ENCODE measurements around the gene IQCH. TPM values are rescaled to one million over a fixed set of nuclear protein-coding genes. Genes with fewer than 3 reads are reported as not detected.

IQCH gene
- total RNA-seq, 3 donors from 2014 or later (not counting 1 experiment from before 2014, with no cell fraction given) = 0.78 to 1.4 (median 0.86) TPM

DNA sequence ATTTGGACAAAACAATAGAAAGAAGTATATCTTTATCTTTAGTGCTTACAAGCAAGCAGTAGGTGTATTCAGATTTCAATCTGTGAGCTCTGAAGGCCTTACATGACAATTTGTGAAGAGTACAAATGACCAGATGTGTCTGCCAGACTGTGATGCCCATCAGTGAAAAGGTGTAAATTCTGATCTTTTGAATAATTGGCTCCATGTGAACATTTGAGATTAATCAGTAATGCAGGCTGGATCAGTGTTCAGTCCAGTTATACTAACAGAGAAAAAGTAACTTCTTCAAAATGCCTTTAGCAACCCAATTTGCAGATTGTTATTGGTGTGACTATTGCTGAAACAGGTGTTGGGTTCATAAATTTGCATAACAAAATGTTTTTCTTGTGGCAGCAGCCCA is 5.2 kb downstream of the IQCH start:
- Mint-ChIP-seq H3K9me3 (no peaks in the 10 kb centered on the region), H3K27me3 (ENCODE audit: low read depth in 2 of 2) (peaks cover 3 to 10% of the 10 kb centered on the region in 2 donors), H3K4me1 (peaks cover 8 to 11% of the 10 kb centered on the region in 2 donors), H3K27ac (no peak overlapping the region), H3K4me3 (no peak overlapping the region), H3K36me3 (no peaks in the 10 kb centered on the region)
- TF ChIP-seq, protein P1, sequence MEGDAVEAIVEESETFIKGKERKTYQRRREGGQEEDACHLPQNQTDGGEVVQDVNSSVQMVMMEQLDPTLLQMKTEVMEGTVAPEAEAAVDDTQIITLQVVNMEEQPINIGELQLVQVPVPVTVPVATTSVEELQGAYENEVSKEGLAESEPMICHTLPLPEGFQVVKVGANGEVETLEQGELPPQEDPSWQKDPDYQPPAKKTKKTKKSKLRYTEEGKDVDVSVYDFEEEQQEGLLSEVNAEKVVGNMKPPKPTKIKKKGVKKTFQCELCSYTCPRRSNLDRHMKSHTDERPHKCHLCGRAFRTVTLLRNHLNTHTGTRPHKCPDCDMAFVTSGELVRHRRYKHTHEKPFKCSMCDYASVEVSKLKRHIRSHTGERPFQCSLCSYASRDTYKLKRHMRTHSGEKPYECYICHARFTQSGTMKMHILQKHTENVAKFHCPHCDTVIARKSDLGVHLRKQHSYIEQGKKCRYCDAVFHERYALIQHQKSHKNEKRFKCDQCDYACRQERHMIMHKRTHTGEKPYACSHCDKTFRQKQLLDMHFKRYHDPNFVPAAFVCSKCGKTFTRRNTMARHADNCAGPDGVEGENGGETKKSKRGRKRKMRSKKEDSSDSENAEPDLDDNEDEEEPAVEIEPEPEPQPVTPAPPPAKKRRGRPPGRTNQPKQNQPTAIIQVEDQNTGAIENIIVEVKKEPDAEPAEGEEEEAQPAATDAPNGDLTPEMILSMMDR (IDR thresholded peaks at IDR 0.05) = no peak
- DNase-seq (no peak), ATAC-seq (no peak)
- no peaks in the 10 kb centered on the region for H3K9me3 ChIP-seq (ENCODE audit: control insufficient read depth, insufficient read depth, low read length)
- no peak overlapping the region for H3K27ac ChIP-seq (ENCODE audit: low read length)
- intact Hi-C loops (cut with micrococcal nuclease) = loop anchor here (5.0 to 10.0 kb wide), 2 partner anchors 582 to 1025 kb away; partner anchors contain the start of gene RNU6-1
- no peaks in the 10 kb centered on the region for H3K27me3 ChIP-seq (ENCODE audit: control insufficient read depth, insufficient read depth, low read length)
- H3K4me1 ChIP-seq (ENCODE audit: control insufficient read depth, insufficient read depth, low read length) = peaks cover 4% of the 10 kb centered on the region
- H3K36me3 ChIP-seq (ENCODE audit: control insufficient read depth, insufficient read depth, low read length) = no peaks in the 10 kb centered on the region
- no peak overlapping the region for H3K4me3 ChIP-seq (ENCODE audit: low read length)

DNA sequence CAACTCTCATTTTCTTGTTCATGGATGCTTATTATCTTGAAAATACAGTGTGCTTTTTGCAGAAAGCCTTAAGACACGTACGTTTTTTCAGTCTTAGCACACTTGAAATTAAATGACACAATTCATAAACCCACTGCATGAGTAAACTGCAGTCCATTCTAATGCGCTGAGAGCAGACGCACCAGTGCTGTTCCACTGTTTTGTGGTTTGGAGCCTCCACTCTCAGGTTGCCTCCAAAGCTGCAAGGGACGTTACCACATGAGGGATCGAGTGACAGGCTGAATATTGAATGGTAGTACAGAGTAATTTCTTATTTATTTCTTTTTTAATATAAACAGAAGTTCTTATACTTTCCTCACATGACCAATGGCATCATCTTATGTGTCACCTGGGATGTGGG is 12.3 kb downstream of the IQCH start:
- no peak overlapping the region for H3K27ac Mint-ChIP-seq
- Histone ChIP-seq H3K27me3 (ENCODE audit: control insufficient read depth, insufficient read depth, low read length) (no peaks in the 10 kb centered on the region), H3K4me1 (ENCODE audit: control insufficient read depth, insufficient read depth, low read length) (no peaks in the 10 kb centered on the region), H3K27ac (ENCODE audit: low read length) (no peak overlapping the region), H3K9me3 (ENCODE audit: control insufficient read depth, insufficient read depth, low read length) (no peaks in the 10 kb centered on the region), H3K4me3 (ENCODE audit: low read length) (no peak overlapping the region), H3K36me3 (ENCODE audit: control insufficient read depth, insufficient read depth, low read length) (no peaks in the 10 kb centered on the region)
- H3K4me1 Mint-ChIP-seq = no peaks in the 10 kb centered on the region
- 94% methylated on average over 4 of the region's 6 CpGs for WGBS (ENCODE audit: insufficient coverage)
- intact Hi-C loops (cut with micrococcal nuclease) = no loop called here
- H3K36me3 Mint-ChIP-seq = no peaks in the 10 kb centered on the region
- peaks cover 9% of the 10 kb centered on the region in 2 donors for H3K27me3 Mint-ChIP-seq (ENCODE audit: low read depth in 2 of 2)
- H3K9me3 Mint-ChIP-seq = no peaks in the 10 kb centered on the region
- no peak for ATAC-seq
- TF ChIP-seq, protein P1 (IDR thresholded peaks at IDR 0.05) = no peak
- DNase-seq = no peak
- H3K4me3 Mint-ChIP-seq = no peak overlapping the region

DNA sequence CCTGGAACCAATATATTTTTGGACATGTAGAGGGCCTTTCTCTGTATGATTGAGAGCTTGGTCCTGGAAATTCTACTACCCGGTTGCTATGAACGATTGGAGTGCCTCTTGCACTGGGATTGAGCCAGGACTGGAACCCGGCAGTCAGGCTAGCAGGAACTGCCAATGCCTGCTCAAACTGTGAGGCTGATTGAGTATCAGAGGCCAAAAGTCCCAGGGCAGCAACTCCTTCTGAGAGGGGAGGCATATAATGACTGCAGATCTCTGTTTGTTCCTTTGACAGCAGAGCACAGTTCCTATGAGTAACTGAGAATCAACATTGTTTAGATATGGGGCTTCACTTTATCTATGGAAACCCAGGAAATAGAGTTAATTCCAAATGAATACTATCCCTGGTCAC is 12.9 kb downstream of the IQCH start:
- Histone ChIP-seq H3K36me3 (ENCODE audit: control insufficient read depth, insufficient read depth, low read length) (no peaks in the 10 kb centered on the region), H3K9me3 (ENCODE audit: control insufficient read depth, insufficient read depth, low read length) (no peaks in the 10 kb centered on the region), H3K27me3 (ENCODE audit: control insufficient read depth, insufficient read depth, low read length) (no peaks in the 10 kb centered on the region), H3K4me1 (ENCODE audit: control insufficient read depth, insufficient read depth, low read length) (no peaks in the 10 kb centered on the region), H3K27ac (ENCODE audit: low read length) (no peak overlapping the region), H3K4me3 (ENCODE audit: low read length) (no peak overlapping the region)
- Mint-ChIP-seq H3K36me3 (no peaks in the 10 kb centered on the region), H3K27ac (no peak overlapping the region), H3K9me3 (no peaks in the 10 kb centered on the region), H3K4me3 (no peak overlapping the region), H3K27me3 (ENCODE audit: low read depth in 2 of 2) (peaks cover 11 to 15% of the 10 kb centered on the region in 2 donors), H3K4me1 (no peaks in the 10 kb centered on the region)
- ATAC-seq (no peak), DNase-seq (no peak)
- 87% methylated on average over 3 of the region's 3 CpGs for WGBS (ENCODE audit: insufficient coverage)
- intact Hi-C loops (cut with micrococcal nuclease) = no loop called here
- TF ChIP-seq, protein P1 (IDR thresholded peaks at IDR 0.05) = no peak
